Brain microvascular endothelial cell (primary cell): Measurements from ENCODE around the gene TAF1D.
A peak's percentile ranks its signal among the peaks of the same experiment; 100 is the strongest.
"Not testable (repeated sequence)": the region's sequence is repeated elsewhere in the genome, so short reads cannot be mapped to it uniquely, and the experiment has no call there.

Experiments used
- DNase-seq: peaks from one replicate; pipeline ENCODE4 v3.0.0-alpha.2; 2020
- H3K27ac ChIP-seq: fragments of 250-450 bp; sonication (Bioruptor Pico); 2 replicates; pipeline ENCODE4 v1.5.1; 2020; ENCODE audit warnings: mild to moderate bottlenecking, moderate library complexity
- H3K27me3 ChIP-seq: fragments of 250-450 bp; sonication (Bioruptor Pico); replicated peaks from 2 replicates; pipeline ENCODE4 v1.5.1; 2020; ENCODE audit warnings: mild to moderate bottlenecking
- H3K36me3 ChIP-seq: fragments of 250-450 bp; sonication (Bioruptor Pico); replicated peaks from 2 replicates; pipeline ENCODE4 v1.5.1; 2020; ENCODE audit warnings: mild to moderate bottlenecking
- H3K4me3 ChIP-seq: 2 replicates; pipeline ENCODE4 v1.5.1; 2011; ENCODE audit warnings: low read depth, mild to moderate bottlenecking, control low read depth, low read length, moderate library complexity
- CTCF ChIP-seq: IDR thresholded peaks from 2 replicates; pipeline ENCODE4 v1.5.1; 2011; ENCODE audit warnings: low read depth, mild to moderate bottlenecking, moderate library complexity, low read length, control low read depth, inconsistent platforms; ENCODE audit errors: missing control alignments
- in situ Hi-C: cut with HindIII; loops from 2 replicates; pipeline ENCODE4 v1.10.0; 2017; ENCODE audit warnings: low sequenced_read_pairs, low pct_ligation_motif_present

Gene TAF1D

GRCh38 chr11:93775289-93775688 lies 34.0 kb upstream of the TAF1D start:
- no peak overlapping the region for H3K27ac ChIP-seq
- peak; percentile 32 for DNase-seq
- H3K4me3 ChIP-seq: no peak overlapping the region
- no peaks in the 10 kb centered on the region for H3K27me3 ChIP-seq
- TF ChIP-seq CTCF: peak; percentile 50
- no peaks in the 10 kb centered on the region for H3K36me3 ChIP-seq
- in situ Hi-C loops: no loop called here

GRCh38 chr11:93774560-93774959 lies 33.3 kb upstream of the TAF1D start:
- H3K27me3 ChIP-seq, H3K27ac ChIP-seq, in situ Hi-C loops, H3K36me3 ChIP-seq, H3K4me3 ChIP-seq, DNase-seq: not testable (repeated sequence)

GRCh38 chr11:93773601-93774200 lies 32.4 kb upstream of the TAF1D start:
- Histone ChIP-seq H3K27ac (no peak overlapping the region), H3K36me3 (no peaks in the 10 kb centered on the region), H3K27me3 (no peaks in the 10 kb centered on the region), H3K4me3 (no peak overlapping the region)
- no peak for TF ChIP-seq CTCF
- in situ Hi-C loops: no loop called here
- no peak for DNase-seq

GRCh38 chr11:93773045-93773477 lies 31.8 kb upstream of the TAF1D start:
- Histone ChIP-seq H3K36me3 (no peaks in the 10 kb centered on the region), H3K27me3 (no peaks in the 10 kb centered on the region), H3K27ac (no peak overlapping the region), H3K4me3 (no peak overlapping the region)
- no peak for TF ChIP-seq CTCF
- in situ Hi-C loops: no loop called here
- DNase-seq: no peak

- Histone ChIP-seq H3K27ac (no peak overlapping the region), H3K4me3 (no peak overlapping the region), H3K27me3 (no peaks in the 10 kb centered on the region), H3K36me3 (no peaks in the 10 kb centered on the region)
- no peak for TF ChIP-seq CTCF
- in situ Hi-C loops: no loop called here
- DNase-seq: no peak
These were observed 30.8 kb upstream of the TAF1D start for GRCh38 chr11:93772123-93772522.

- H3K27me3 ChIP-seq: no peaks in the 10 kb centered on the region
- DNase-seq: no peak
- TF ChIP-seq CTCF: no peak
- H3K27ac ChIP-seq: no peak overlapping the region
- in situ Hi-C loops: no loop called here
- H3K4me3 ChIP-seq: no peak overlapping the region
- no peaks in the 10 kb centered on the region for H3K36me3 ChIP-seq
These were observed 28.9 kb upstream of the TAF1D start for GRCh38 chr11:93770160-93770559.
